Measurements from ENCODE around the gene CDK10. TPM values are rescaled to one million over a fixed set of nuclear protein-coding genes. Genes with fewer than 3 reads are reported as not detected.
A peak's percentile ranks its signal among the peaks of the same experiment; 100 is the strongest.

CDK10 gene
- polyA plus RNA-seq, 2 donors, result 49.2 to 88.8 TPM

DNA sequence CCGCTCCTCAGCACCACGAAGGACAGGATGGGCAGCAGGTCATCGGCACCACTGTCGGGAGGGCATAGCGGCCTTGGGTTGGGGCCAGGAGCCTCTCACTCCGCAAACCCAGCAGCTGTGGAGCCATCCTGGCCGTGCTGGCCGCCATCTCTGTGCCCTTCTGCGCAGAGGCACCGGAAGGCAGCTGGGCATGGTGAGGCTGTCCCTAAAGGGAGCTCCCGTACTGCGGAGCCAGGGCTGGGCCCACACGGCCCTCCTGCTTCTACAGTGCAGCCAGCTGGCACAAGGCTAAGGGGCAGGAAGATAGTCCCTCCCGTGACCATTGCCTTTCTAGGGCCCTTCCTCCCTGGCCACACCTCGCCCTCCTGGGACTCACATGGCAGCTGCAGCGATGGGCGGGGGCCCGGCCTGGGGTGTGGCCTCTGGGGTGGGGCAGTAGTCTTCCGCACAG is 22.0 kb downstream of the CDK10 start:
- Histone ChIP-seq H3K9me3 (ENCODE audit: control insufficient read depth in 2 of 2, insufficient read depth in 1 of 2, low read depth in 1 of 2, low read length in 1 of 2) (peaks cover 0 to 2% of the 10 kb centered on the region in 2 donors), H3K4me1 (ENCODE audit: control insufficient read depth in 2 of 2, insufficient read depth in 2 of 2, low read length in 1 of 2) (peaks cover 3 to 10% of the 10 kb centered on the region in 2 donors), H3K36me3 (ENCODE audit: control insufficient read depth in 2 of 2, insufficient read depth in 2 of 2, low read length in 1 of 2) (peaks cover 0 to 11% of the 10 kb centered on the region in 2 donors), H3K27me3 (ENCODE audit: control insufficient read depth in 1 of 2, insufficient read depth in 2 of 2, low read length in 2 of 2) (no peaks in the 10 kb centered on the region), H3K4me3 (ENCODE audit: low read depth in 1 of 2, low read length in 2 of 2) (no peak overlapping the region), H3K27ac (ENCODE audit: low read depth in 2 of 2, low read length in 1 of 2) (no peak overlapping the region)
- WGBS, 2 donors, result 81% methylated on average over 18 to 19 of the region's 19 CpGs

DNA sequence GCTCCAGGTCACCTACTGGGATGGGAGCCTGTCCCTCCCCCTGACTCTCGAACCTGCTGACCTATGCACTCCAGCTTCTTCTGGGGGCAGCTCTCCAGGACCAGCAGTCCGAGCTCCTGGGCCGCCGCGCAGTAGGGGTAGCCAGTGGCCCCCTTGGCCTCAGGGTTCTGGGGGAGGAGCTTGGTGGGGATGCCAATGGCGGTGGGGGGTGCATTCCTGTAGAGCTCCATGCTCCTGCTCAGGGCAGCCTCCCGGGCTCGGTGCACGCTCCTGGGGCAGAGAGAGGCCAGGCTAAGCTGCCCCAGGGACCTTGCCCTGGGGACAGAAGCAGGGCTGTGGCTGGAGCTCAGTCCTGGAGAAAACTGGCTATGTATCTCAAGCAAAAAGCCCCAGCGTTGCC is 22.7 kb downstream of the CDK10 start:
- peaks cover 0 to 11% of the 10 kb centered on the region in 2 donors for H3K36me3 ChIP-seq (ENCODE audit: control insufficient read depth in 2 of 2, insufficient read depth in 2 of 2, low read length in 1 of 2)
- no peaks in the 10 kb centered on the region for H3K27me3 ChIP-seq (ENCODE audit: control insufficient read depth in 1 of 2, insufficient read depth in 2 of 2, low read length in 2 of 2)
- peaks cover 3 to 10% of the 10 kb centered on the region in 2 donors for H3K4me1 ChIP-seq (ENCODE audit: control insufficient read depth in 2 of 2, insufficient read depth in 2 of 2, low read length in 1 of 2)
- no peak overlapping the region for H3K27ac ChIP-seq (ENCODE audit: low read depth in 2 of 2, low read length in 1 of 2)
- WGBS, 2 donors, result 87% methylated on average over 10 of the region's 10 CpGs
- no peak overlapping the region for H3K4me3 ChIP-seq (ENCODE audit: low read depth in 1 of 2, low read length in 2 of 2)
- H3K9me3 ChIP-seq (ENCODE audit: control insufficient read depth in 2 of 2, insufficient read depth in 1 of 2, low read depth in 1 of 2, low read length in 1 of 2), result peaks cover 0 to 2% of the 10 kb centered on the region in 2 donors

DNA sequence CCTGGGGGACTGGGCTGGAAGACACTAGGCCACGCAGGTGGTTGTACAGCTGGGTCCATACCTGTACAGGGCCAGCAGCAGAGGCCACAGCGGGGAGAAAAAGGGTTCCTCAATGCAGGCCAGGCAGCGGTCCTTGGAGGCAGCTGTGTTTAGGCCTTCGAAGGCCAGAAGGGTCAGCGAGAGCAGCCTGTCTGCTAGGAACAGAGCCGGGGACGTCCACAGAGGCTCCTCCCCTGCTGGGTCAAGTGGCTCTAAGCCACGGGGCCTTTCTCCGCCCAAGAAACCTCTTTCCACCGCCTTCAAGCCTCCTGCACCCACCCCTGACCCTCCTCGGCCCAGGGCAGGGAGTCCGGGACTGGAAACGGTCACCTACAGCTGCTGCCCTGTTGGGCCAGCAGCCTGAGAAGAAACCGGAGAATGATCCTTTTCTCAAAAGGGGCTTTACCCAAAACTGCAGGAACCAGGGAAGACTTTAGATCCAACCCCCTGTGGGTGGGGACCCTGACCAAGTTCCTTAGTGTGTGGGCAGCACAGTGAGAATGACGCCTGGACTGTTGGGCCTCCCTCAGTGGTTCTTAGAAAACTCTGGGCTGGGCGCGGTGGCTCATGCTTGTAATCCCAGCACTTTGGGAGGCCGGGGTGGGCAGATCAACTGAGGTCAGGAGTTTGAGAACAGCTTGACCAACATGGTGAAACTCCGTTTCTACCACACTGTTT is 23.4 kb downstream of the CDK10 start:
- Histone ChIP-seq H3K27ac (ENCODE audit: low read depth in 2 of 2, low read length in 1 of 2) (no peak overlapping the region), H3K4me3 (ENCODE audit: low read depth in 1 of 2, low read length in 2 of 2) (no peak overlapping the region), H3K4me1 (ENCODE audit: control insufficient read depth in 2 of 2, insufficient read depth in 2 of 2, low read length in 1 of 2) (peaks cover 3 to 10% of the 10 kb centered on the region in 2 donors), H3K27me3 (ENCODE audit: control insufficient read depth in 1 of 2, insufficient read depth in 2 of 2, low read length in 2 of 2) (no peaks in the 10 kb centered on the region), H3K9me3 (ENCODE audit: control insufficient read depth in 2 of 2, insufficient read depth in 1 of 2, low read depth in 1 of 2, low read length in 1 of 2) (peaks cover 0 to 2% of the 10 kb centered on the region in 2 donors), H3K36me3 (ENCODE audit: control insufficient read depth in 2 of 2, insufficient read depth in 2 of 2, low read length in 1 of 2) (peaks cover 0 to 11% of the 10 kb centered on the region in 2 donors)
- 86 to 87% methylated on average over 19 of the region's 19 CpGs for whole genome bisulfite sequencing, 2 donors

- Histone ChIP-seq H3K36me3 (ENCODE audit: control insufficient read depth in 2 of 2, insufficient read depth in 2 of 2, low read length in 1 of 2) (peaks cover 0 to 11% of the 10 kb centered on the region in 2 donors), H3K9me3 (ENCODE audit: control insufficient read depth in 2 of 2, insufficient read depth in 1 of 2, low read depth in 1 of 2, low read length in 1 of 2) (peaks cover 0 to 2% of the 10 kb centered on the region in 2 donors), H3K4me1 (ENCODE audit: control insufficient read depth in 2 of 2, insufficient read depth in 2 of 2, low read length in 1 of 2) (peaks cover 3 to 10% of the 10 kb centered on the region in 2 donors), H3K27me3 (ENCODE audit: control insufficient read depth in 1 of 2, insufficient read depth in 2 of 2, low read length in 2 of 2) (no peaks in the 10 kb centered on the region), H3K27ac (ENCODE audit: low read depth in 2 of 2, low read length in 1 of 2) (no peak overlapping the region), H3K4me3 (ENCODE audit: low read depth in 1 of 2, low read length in 2 of 2) (no peak overlapping the region)
- 77 to 79% methylated on average over 60 to 63 of the region's 63 CpGs for WGBS, 2 donors
Observed at GRCh38 chr16:89710709-89711564, 24.4 kb downstream of the CDK10 start.

- WGBS, 2 donors, result 2 to 4% methylated on average over 36 to 48 of the region's 48 CpGs
- no peak overlapping the region for H3K27ac ChIP-seq (ENCODE audit: low read depth in 2 of 2, low read length in 1 of 2)
- H3K36me3 ChIP-seq (ENCODE audit: control insufficient read depth in 2 of 2, insufficient read depth in 2 of 2, low read length in 1 of 2), result peaks cover 0 to 11% of the 10 kb centered on the region in 2 donors
- peak overlapping the region; percentile 43 to 58 for H3K4me3 ChIP-seq (ENCODE audit: low read depth in 1 of 2, low read length in 2 of 2)
- peaks cover 0 to 2% of the 10 kb centered on the region in 2 donors for H3K9me3 ChIP-seq (ENCODE audit: control insufficient read depth in 2 of 2, insufficient read depth in 1 of 2, low read depth in 1 of 2, low read length in 1 of 2)
- no peaks in the 10 kb centered on the region for H3K27me3 ChIP-seq (ENCODE audit: control insufficient read depth in 1 of 2, insufficient read depth in 2 of 2, low read length in 2 of 2)
- peaks cover 3 to 7% of the 10 kb centered on the region in 2 donors for H3K4me1 ChIP-seq (ENCODE audit: control insufficient read depth in 2 of 2, insufficient read depth in 2 of 2, low read length in 1 of 2)
Observed at GRCh38 chr16:89711601-89712273, 25.2 kb downstream of the CDK10 start.

GRCh38 chr16:89712274-89712781 is 25.8 kb downstream of the CDK10 start:
- 11 to 16% methylated on average over 13 to 22 of the region's 22 CpGs for WGBS, 2 donors
- peaks cover 2 to 3% of the 10 kb centered on the region in 2 donors for H3K9me3 ChIP-seq (ENCODE audit: control insufficient read depth in 2 of 2, insufficient read depth in 1 of 2, low read depth in 1 of 2, low read length in 1 of 2)
- H3K27ac ChIP-seq (ENCODE audit: low read depth in 2 of 2, low read length in 1 of 2), result no peak overlapping the region
- H3K36me3 ChIP-seq (ENCODE audit: control insufficient read depth in 2 of 2, insufficient read depth in 2 of 2, low read length in 1 of 2), result peaks cover 0 to 11% of the 10 kb centered on the region in 2 donors
- peaks cover 3 to 7% of the 10 kb centered on the region in 2 donors for H3K4me1 ChIP-seq (ENCODE audit: control insufficient read depth in 2 of 2, insufficient read depth in 2 of 2, low read length in 1 of 2)
- H3K4me3 ChIP-seq (ENCODE audit: low read depth in 1 of 2, low read length in 2 of 2), result peak overlapping the region; percentile 43 to 58
- no peaks in the 10 kb centered on the region for H3K27me3 ChIP-seq (ENCODE audit: control insufficient read depth in 1 of 2, insufficient read depth in 2 of 2, low read length in 2 of 2)

GRCh38 chr16:89716493-89716892 is 30.0 kb downstream of the CDK10 start:
- H3K36me3 ChIP-seq (ENCODE audit: control insufficient read depth in 2 of 2, insufficient read depth in 2 of 2, low read length in 1 of 2), result no peaks in the 10 kb centered on the region

DNA sequence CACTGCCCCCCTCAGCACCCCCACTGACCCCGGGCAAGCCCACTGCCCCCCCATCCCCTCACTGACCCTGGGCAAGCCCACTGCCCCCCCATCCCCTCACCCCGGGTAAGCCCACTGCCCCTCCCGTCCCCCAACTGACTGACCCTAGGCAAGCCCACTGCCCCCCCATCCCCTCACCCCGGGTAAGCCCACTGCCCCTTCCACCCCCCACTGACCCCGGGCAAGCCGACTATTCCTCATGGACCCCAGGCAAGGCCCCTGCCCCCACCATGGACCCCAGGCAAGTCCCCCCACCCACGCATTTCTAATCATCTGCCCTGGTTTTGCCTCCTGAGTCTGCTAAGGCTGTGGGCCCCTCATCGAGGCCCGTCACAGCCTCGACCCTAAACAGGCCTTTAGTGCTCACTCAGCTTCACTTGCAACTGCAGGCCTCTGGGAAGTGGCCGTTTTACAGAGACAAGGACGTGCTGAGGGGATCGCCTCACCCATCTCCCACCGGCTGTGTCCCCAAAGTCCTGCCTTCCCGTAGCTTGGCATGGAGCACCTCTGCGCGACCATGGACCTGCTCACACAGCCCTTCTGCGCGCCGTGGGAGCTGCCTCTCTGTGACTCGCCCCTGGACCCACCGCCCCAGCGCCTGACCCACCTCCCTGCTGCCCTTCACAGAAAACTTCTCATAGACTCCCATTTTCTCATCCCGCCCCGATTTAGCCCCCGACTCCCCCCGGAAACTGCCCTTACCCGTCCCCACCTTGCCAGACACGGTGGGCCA is 30.6 kb downstream of the CDK10 start:
- H3K27me3 ChIP-seq (ENCODE audit: control insufficient read depth in 1 of 2, insufficient read depth in 2 of 2, low read length in 2 of 2), result no peaks in the 10 kb centered on the region
- no peaks in the 10 kb centered on the region for H3K36me3 ChIP-seq (ENCODE audit: control insufficient read depth in 2 of 2, insufficient read depth in 2 of 2, low read length in 1 of 2)
- H3K4me3 ChIP-seq (ENCODE audit: low read depth in 1 of 2, low read length in 2 of 2), result no peak overlapping the region
- H3K4me1 ChIP-seq (ENCODE audit: control insufficient read depth in 2 of 2, insufficient read depth in 2 of 2, low read length in 1 of 2), result peaks cover 0 to 18% of the 10 kb centered on the region in 2 donors
- H3K27ac ChIP-seq (ENCODE audit: low read depth in 2 of 2, low read length in 1 of 2), result no peak overlapping the region
- H3K9me3 ChIP-seq (ENCODE audit: control insufficient read depth in 2 of 2, insufficient read depth in 1 of 2, low read depth in 1 of 2, low read length in 1 of 2), result peaks cover 0 to 3% of the 10 kb centered on the region in 2 donors
- WGBS, 2 donors, result 86 to 88% methylated on average over 28 to 29 of the region's 29 CpGs

More at GRCh38 chr16:89716493-89716892, 30.0 kb downstream of the CDK10 start:
- peaks cover 0 to 20% of the 10 kb centered on the region in 2 donors for H3K4me1 ChIP-seq (ENCODE audit: control insufficient read depth in 2 of 2, insufficient read depth in 2 of 2, low read length in 1 of 2)
- peaks cover 0 to 3% of the 10 kb centered on the region in 2 donors for H3K9me3 ChIP-seq (ENCODE audit: control insufficient read depth in 2 of 2, insufficient read depth in 1 of 2, low read depth in 1 of 2, low read length in 1 of 2)
- no peaks in the 10 kb centered on the region for H3K27me3 ChIP-seq (ENCODE audit: control insufficient read depth in 1 of 2, insufficient read depth in 2 of 2, low read length in 2 of 2)
- H3K4me3 ChIP-seq (ENCODE audit: low read depth in 1 of 2, low read length in 2 of 2), result no peak overlapping the region
- 92% methylated on average over 12 to 15 of the region's 15 CpGs for WGBS, 2 donors
- H3K27ac ChIP-seq (ENCODE audit: low read depth in 2 of 2, low read length in 1 of 2), result no peak overlapping the region

Measured in esophagus (tissue), 2 donors.